Measurements from ENCODE around the gene PDK1. TPM values are rescaled to one million over a fixed set of nuclear protein-coding genes. Genes with fewer than 3 reads are reported as not detected.

PDK1 gene
- total RNA-seq = 10 to 100 TPM in 1 of 2 donors, 1 to 10 TPM in 1; 5.4 to 13.5 TPM
- polyA plus RNA-seq (ENCODE audit: insufficient read length in 6 of 6) = 10 to 100 TPM in 4 of 6 donors, 1 to 10 TPM in 2; 8.7 to 22.5 (median 14.0) TPM
- long read RNA-seq, donor 1, full-length matches to known transcripts = 3 of 3 reads
- long read RNA-seq, donor 1, partial matches to known transcripts = 0 of 3 reads
- long read RNA-seq, donor 1, other reads (novel, unspliced or antisense) = 0 of 3 reads
- long read RNA-seq, donor 2, full-length matches to known transcripts = 1 of 1 reads
- long read RNA-seq, donor 2, partial matches to known transcripts = 0 of 1 reads
- long read RNA-seq, donor 2, other reads (novel, unspliced or antisense) = 0 of 1 reads
- long read RNA-seq, donor 3 = 0 reads
- long read RNA-seq, donor 4 = 0 reads
- long read RNA-seq, donor 5, full-length matches to known transcripts = 1 of 1 reads
- long read RNA-seq, donor 5, partial matches to known transcripts = 0 of 1 reads
- long read RNA-seq, donor 5, other reads (novel, unspliced or antisense) = 0 of 1 reads
- long read RNA-seq, donor 6, partial matches to known transcripts = 0 of 2 reads
- long read RNA-seq, donor 6, other reads (novel, unspliced or antisense) = 0 of 2 reads
- long read RNA-seq, donor 7, full-length matches to known transcripts = 1 of 1 reads
- long read RNA-seq, donor 7, partial matches to known transcripts = 0 of 1 reads
- long read RNA-seq, donor 7, other reads (novel, unspliced or antisense) = 0 of 1 reads
- long read RNA-seq, donor 8 = 0 reads
- long read RNA-seq, donor 9 = 0 reads
- long read RNA-seq, donor 10 = 0 reads
- long read RNA-seq, donor 11, full-length matches to known transcripts = 2 of 2 reads
- long read RNA-seq, donor 11, partial matches to known transcripts = 0 of 2 reads
- long read RNA-seq, donor 11, other reads (novel, unspliced or antisense) = 0 of 2 reads
- long read RNA-seq, donor 12, partial matches to known transcripts = 0 of 1 reads
- long read RNA-seq, donor 12, other reads (novel, unspliced or antisense) = 0 of 1 reads

DNA sequence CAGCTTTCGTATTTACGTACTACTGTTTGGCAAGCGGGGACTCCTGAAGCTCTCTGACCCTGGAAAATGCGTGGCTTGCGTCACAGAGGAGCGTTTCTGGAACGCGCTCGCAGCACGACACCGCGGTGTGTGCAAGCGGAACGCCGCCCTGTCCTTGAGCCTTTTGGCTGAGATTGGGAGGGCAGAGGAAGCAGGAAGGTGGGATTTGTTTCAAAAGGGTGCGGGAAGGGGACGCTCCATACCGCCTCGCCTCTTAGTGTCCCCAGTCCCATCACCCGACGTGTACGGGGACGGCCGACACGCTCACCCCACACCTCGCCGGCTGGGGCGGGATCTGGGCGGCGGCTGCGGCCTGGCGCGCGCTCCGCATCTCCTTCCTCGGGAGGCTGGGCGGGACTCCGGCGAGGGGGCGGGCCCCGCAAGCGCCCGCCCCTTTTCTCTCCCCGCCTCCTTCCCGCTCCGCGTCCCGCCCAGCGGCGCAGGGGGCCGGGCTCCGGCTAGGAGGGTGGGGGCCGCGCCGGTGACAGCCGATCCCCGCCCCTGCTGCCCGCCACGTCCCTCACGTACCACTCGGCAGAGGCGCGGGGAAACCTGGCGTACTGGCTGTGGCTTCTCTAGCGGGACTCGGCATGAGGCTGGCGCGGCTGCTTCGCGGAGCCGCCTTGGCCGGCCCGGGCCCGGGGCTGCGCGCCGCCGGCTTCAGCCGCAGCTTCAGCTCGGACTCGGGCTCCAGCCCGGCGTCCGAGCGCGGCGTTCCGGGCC is at the start of gene PDK1:
Gene PDK1 (plus strand): TSS at position 569 of the 762 bp plus-strand sequence. CDS start 61 bp downstream, at position 630.
- peak; percentile 90 to 99 (median 94) for DNase-seq
- H3K36me3 ChIP-seq = peaks cover 0 to 15% of the 10 kb centered on the region in 2 donors
- H3K27me3 ChIP-seq = no peaks in the 10 kb centered on the region
- peaks cover 0 to 24% of the 10 kb centered on the region in 2 donors for H3K4me1 ChIP-seq
- H3K27ac ChIP-seq = peak within 1 kb of the TSS; percentile 91 to 94
- ATAC-seq = peak; percentile 98
- TF ChIP-seq, protein P1, sequence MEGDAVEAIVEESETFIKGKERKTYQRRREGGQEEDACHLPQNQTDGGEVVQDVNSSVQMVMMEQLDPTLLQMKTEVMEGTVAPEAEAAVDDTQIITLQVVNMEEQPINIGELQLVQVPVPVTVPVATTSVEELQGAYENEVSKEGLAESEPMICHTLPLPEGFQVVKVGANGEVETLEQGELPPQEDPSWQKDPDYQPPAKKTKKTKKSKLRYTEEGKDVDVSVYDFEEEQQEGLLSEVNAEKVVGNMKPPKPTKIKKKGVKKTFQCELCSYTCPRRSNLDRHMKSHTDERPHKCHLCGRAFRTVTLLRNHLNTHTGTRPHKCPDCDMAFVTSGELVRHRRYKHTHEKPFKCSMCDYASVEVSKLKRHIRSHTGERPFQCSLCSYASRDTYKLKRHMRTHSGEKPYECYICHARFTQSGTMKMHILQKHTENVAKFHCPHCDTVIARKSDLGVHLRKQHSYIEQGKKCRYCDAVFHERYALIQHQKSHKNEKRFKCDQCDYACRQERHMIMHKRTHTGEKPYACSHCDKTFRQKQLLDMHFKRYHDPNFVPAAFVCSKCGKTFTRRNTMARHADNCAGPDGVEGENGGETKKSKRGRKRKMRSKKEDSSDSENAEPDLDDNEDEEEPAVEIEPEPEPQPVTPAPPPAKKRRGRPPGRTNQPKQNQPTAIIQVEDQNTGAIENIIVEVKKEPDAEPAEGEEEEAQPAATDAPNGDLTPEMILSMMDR (IDR thresholded peaks at IDR 0.05) = no peak
- no peaks in the 10 kb centered on the region for H3K9me3 ChIP-seq
- H3K4me3 ChIP-seq = peak within 1 kb of the TSS; percentile 98
- intact Hi-C loops (cut with DNase I) = no loop called here

DNA sequence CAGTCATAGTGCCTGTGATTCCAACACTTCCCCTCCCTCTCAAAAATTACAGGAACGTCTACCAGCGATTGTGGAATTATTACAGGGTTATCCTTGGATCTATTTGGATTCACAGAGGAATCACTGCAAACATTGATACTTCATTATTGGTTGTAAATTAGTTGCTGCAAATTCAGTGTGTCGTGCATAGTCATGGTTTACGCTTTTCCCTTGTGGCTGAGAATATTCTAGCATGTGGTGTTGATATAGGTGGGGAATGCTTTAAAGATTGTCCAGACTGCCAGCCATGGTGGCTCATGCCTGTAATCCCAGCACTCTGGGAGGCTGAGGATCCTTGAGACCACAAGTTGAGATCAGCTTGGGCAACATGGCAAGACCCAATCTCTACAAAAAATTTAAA is 48.7 kb upstream of the PDK1 start:
- Histone ChIP-seq H3K9me3 (peaks cover 0 to 16% of the 10 kb centered on the region in 2 donors), H3K27ac (no peak overlapping the region), H3K27me3 (no peaks in the 10 kb centered on the region), H3K4me1 (no peaks in the 10 kb centered on the region), H3K4me3 (no peak overlapping the region), H3K36me3 (peaks cover 0 to 20% of the 10 kb centered on the region in 2 donors)
- no peak for ATAC-seq
- DNase-seq = no peak
- TF ChIP-seq, protein P1 (IDR thresholded peaks at IDR 0.05) = no peak
- intact Hi-C loops (cut with DNase I) = no loop called here

DNA sequence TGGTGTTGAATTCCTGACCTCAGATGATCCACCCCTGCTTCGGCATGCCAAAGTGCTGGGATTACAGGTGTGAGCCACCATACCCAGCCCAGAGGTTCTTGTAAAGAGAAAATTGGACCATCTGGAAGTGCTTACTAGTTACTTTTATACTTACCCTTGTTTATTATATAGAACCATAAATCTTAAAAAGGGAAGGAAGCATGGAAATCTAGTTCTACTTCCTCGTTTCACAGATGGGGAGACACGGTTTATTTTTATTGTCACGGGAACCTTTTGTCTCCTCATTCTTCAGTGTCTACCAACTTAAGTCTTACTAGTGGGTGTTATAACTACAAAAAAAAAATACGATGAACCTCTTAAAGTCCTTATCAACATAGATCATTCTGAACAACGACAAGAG is 45.8 kb upstream of the PDK1 start:
- intact Hi-C loops (cut with DNase I) = no loop called here
- no peaks in the 10 kb centered on the region for H3K4me1 ChIP-seq
- H3K27ac ChIP-seq = no peak overlapping the region
- TF ChIP-seq, protein P1 (IDR thresholded peaks at IDR 0.05) = no peak
- DNase-seq = no peak
- H3K4me3 ChIP-seq = no peak overlapping the region
- peaks cover 0 to 35% of the 10 kb centered on the region in 2 donors for H3K9me3 ChIP-seq
- ATAC-seq = no peak
- H3K36me3 ChIP-seq = peaks cover 0 to 6% of the 10 kb centered on the region in 2 donors
- no peaks in the 10 kb centered on the region for H3K27me3 ChIP-seq

DNA sequence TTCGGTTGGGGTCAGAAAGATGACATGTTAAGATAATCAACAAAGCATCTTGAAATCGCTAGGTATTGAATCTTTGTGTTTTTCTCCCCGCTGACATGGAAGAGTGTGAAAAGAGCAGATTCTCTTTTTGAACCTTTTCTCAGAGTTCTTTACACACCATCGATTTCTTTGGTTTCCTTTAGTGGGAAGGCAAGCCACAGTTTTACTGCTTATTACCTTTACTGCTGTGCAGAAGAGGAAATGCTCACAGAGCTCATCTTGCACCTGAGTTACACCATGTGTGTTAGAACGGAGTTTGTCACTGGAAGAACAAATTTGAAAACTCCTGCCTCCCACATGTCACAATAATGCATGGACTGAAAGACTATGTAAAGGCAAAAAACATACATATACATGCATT is 45.3 kb upstream of the PDK1 start:
- ATAC-seq (no peak), DNase-seq (no peak)
- Histone ChIP-seq H3K27me3 (no peaks in the 10 kb centered on the region), H3K27ac (no peak overlapping the region), H3K36me3 (peaks cover 0 to 6% of the 10 kb centered on the region in 2 donors), H3K4me1 (no peaks in the 10 kb centered on the region), H3K4me3 (no peak overlapping the region), H3K9me3 (peaks cover 0 to 35% of the 10 kb centered on the region in 2 donors)
- intact Hi-C loops (cut with DNase I) = no loop called here
- TF ChIP-seq, protein P1 (IDR thresholded peaks at IDR 0.05) = no peak
